Peyer's patch (tissue), 4 donors: ENCODE measurements around the gene EZH2. TPM values are rescaled to one million over a fixed set of nuclear protein-coding genes. Genes with fewer than 3 reads are reported as not detected.

ENCODE experiments used
- DNase-seq, 3 donors: peaks; one replicate each; pipeline ENCODE4 v3.0.0-alpha.2; 2017 to 2019
- H3K27ac ChIP-seq, 4 donors: fragments of 200-600 bp; sonication (generic); one replicate each; pipeline ENCODE4 v1.5.1; 2016 to 2019
- H3K27me3 ChIP-seq, 2 donors: fragments of 200-600 bp; sonication (generic); one replicate each; pipeline ENCODE4 v1.5.1; 2019
- H3K36me3 ChIP-seq, 3 donors: fragments of 200-600 bp; sonication (generic); one replicate each; pipeline ENCODE4 v1.5.1; 2016 to 2019
- H3K4me1 ChIP-seq, 4 donors: fragments of 200-600 bp; sonication (generic); one replicate each; pipeline ENCODE4 v1.5.1; 2016 to 2019
- H3K4me3 ChIP-seq, 4 donors: fragments of 200-600 bp; sonication (generic); 1 replicate in 3 of 4; 2 replicates in 1 of 4; pipeline ENCODE4 v1.5.1; 2016 to 2019; ENCODE audit warnings: mild to moderate bottlenecking in 1 of 4
- H3K9me3 ChIP-seq, 4 donors: fragments of 200-600 bp; sonication (generic); one replicate each; pipeline ENCODE4 v1.5.1; 2016 to 2019; ENCODE audit warnings: mild to moderate bottlenecking in 1 of 4
- CTCF ChIP-seq, 6 experiments: fragments of 450-650 bp in 4 of 6; fragments of 200-600 bp in 2 of 6; sonication (generic) in 1 of 6; IDR thresholded peaks; one replicate each; pipeline ENCODE4 v1.5.1; 2017 to 2019; ENCODE audit warnings: antibody characterized with exemption in 6 of 6, mild to moderate bottlenecking in 3 of 6, moderate library complexity in 1 of 6
- POLR2A ChIP-seq, 2 donors: fragments of 450-650 bp; IDR thresholded peaks; one replicate each; pipeline ENCODE4 v1.5.1; 2017; ENCODE audit warnings: antibody characterized with exemption in 2 of 2, mild to moderate bottlenecking in 2 of 2, moderate library complexity in 2 of 2
- total RNA-seq, 4 donors: library from RNA; depleted of rRNA; stranded (reverse); fragments of >200 nt; gene quantifications; one replicate each; pipeline ENCODE4 v1.1.0, GENCODE V29; 2016

The EZH2 gene
- total RNA-seq, 4 donors from 2014 or later, result 7.4 to 30.5 (median 8.2) TPM

DNA sequence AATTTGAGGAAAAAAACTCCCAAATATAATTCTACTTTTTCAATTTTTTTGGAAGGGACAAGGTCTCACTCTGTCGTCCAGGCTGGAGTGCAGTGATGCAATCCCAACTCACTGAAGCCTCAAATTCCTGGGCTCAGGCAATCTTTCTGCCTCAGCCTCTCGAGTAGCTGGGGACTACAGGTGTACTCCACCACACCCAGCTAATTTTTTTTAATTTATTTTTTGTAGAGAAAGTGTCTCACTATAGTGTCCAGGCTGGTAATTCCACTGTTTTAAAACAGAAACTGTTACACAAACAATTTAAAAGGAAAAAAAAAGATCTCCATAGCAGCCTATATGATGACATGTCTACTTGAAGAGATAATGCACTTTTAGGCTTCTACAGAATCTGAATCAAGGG, 25.6 kb downstream of the EZH2 start:
- H3K27me3 ChIP-seq, result no peaks in the 10 kb centered on the region

GRCh38 chr7:148856891-148857290, 27.2 kb downstream of the EZH2 start:
- Histone ChIP-seq H3K4me3 (no peak overlapping the region), H3K9me3 (no peaks in the 10 kb centered on the region), H3K4me1 (no peaks in the 10 kb centered on the region), H3K27me3 (no peaks in the 10 kb centered on the region), H3K27ac (no peak overlapping the region), H3K36me3 (no peaks in the 10 kb centered on the region)
- TF ChIP-seq CTCF (IDR thresholded peaks at IDR 0.05) (no peak), POLR2A (IDR thresholded peaks at IDR 0.05) (no peak)
- DNase-seq, result no peak

More for the DNA sequence above, 25.6 kb downstream of the EZH2 start:
- H3K4me1 ChIP-seq, result no peaks in the 10 kb centered on the region
- TF ChIP-seq CTCF (IDR thresholded peaks at IDR 0.05), result no peak
- no peak for TF ChIP-seq POLR2A (IDR thresholded peaks at IDR 0.05)
- no peaks in the 10 kb centered on the region for H3K36me3 ChIP-seq
- no peak overlapping the region for H3K4me3 ChIP-seq
- H3K9me3 ChIP-seq, result no peaks in the 10 kb centered on the region
- no peak for DNase-seq
- H3K27ac ChIP-seq, result no peak overlapping the region

GRCh38 chr7:148856578-148856881, 27.6 kb downstream of the EZH2 start:
- H3K4me3 ChIP-seq, result no peak overlapping the region
- TF ChIP-seq POLR2A (IDR thresholded peaks at IDR 0.05), result no peak
- no peak for TF ChIP-seq CTCF (IDR thresholded peaks at IDR 0.05)
- H3K9me3 ChIP-seq, result no peaks in the 10 kb centered on the region

GRCh38 chr7:148854983-148855382, 29.1 kb downstream of the EZH2 start:
- Histone ChIP-seq H3K9me3 (no peaks in the 10 kb centered on the region), H3K4me3 (no peak overlapping the region), H3K4me1 (no peaks in the 10 kb centered on the region), H3K27ac (no peak overlapping the region), H3K27me3 (no peaks in the 10 kb centered on the region), H3K36me3 (no peaks in the 10 kb centered on the region)
- no peak for DNase-seq
- no peak for TF ChIP-seq CTCF (IDR thresholded peaks at IDR 0.05)
- no peak for TF ChIP-seq POLR2A (IDR thresholded peaks at IDR 0.05)

More at GRCh38 chr7:148856578-148856881, 27.6 kb downstream of the EZH2 start:
- Histone ChIP-seq H3K36me3 (no peaks in the 10 kb centered on the region), H3K27ac (no peak overlapping the region), H3K4me1 (no peaks in the 10 kb centered on the region), H3K27me3 (no peaks in the 10 kb centered on the region)
- DNase-seq, result no peak

DNA sequence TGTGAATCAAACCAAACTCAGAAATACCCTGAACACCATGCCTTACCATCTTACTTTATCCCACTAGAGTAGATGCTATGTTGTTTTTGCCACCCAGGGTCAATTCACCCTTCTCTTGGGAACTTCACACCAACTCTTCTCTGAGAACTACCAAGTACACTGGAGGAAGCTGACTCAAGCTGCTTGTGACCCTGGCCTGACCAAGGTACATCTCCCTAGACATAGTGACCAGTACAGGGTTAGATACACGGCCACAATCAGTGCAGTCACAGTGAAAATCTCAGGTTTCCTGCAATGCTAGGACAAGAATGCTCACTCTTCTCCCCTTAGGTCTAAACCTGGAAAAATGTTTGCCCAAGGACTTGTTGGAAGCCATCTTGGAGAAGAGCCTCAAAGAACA, 31.8 kb downstream of the EZH2 start:
- Histone ChIP-seq H3K27me3 (no peaks in the 10 kb centered on the region), H3K9me3 (no peaks in the 10 kb centered on the region), H3K4me1 (no peaks in the 10 kb centered on the region), H3K4me3 (no peak overlapping the region), H3K27ac (no peak overlapping the region), H3K36me3 (no peaks in the 10 kb centered on the region)
- TF ChIP-seq POLR2A (IDR thresholded peaks at IDR 0.05) (no peak), CTCF (IDR thresholded peaks at IDR 0.05) (no peak)
- no peak for DNase-seq

- no peak for TF ChIP-seq CTCF (IDR thresholded peaks at IDR 0.05)
- Histone ChIP-seq H3K9me3 (no peaks in the 10 kb centered on the region), H3K27ac (no peak overlapping the region), H3K36me3 (no peaks in the 10 kb centered on the region), H3K27me3 (no peaks in the 10 kb centered on the region), H3K4me3 (no peak overlapping the region), H3K4me1 (no peaks in the 10 kb centered on the region)
- DNase-seq, result no peak
Measured at GRCh38 chr7:148850564-148850963, 33.5 kb downstream of the EZH2 start.
